ENCODE data around the gene SUSD4. TPM values are rescaled to one million over a fixed set of nuclear protein-coding genes. Genes with fewer than 3 reads are reported as not detected.

The SUSD4 gene
- total and polyA plus RNA-seq, 2 donors (not counting 3 experiments of a cell fraction or from before 2014, with no cell fraction given), result not detected

GRCh38 chr1:223208164-223209076, 155.6 kb downstream of the SUSD4 start:
- Histone ChIP-seq H2AFZ (ENCODE audit: low read depth, low read length) (no peak overlapping the region), H3K4me3 (replicated peaks in 1 of 3; ENCODE audit: insufficient read depth in 1 of 3, low read depth in 1 of 3, low read length in 3 of 3) (no peak overlapping the region), H4K20me1 (replicated peaks; ENCODE audit: control insufficient read depth, extremely low read depth, insufficient read depth, low read length) (no peaks in the 10 kb centered on the region), H3K27ac (ENCODE audit: insufficient read depth, low read depth, low read length) (no peak overlapping the region), H3K36me3 (ENCODE audit: control insufficient read depth in 2 of 2, extremely low read depth in 1 of 2, insufficient read depth in 2 of 2, low read length in 2 of 2) (no peaks in the 10 kb centered on the region), H3K9me3 (replicated peaks; ENCODE audit: control insufficient read depth, insufficient read depth, low read length) (no peaks in the 10 kb centered on the region), H3K4me1 (ENCODE audit: control insufficient read depth, extremely low read depth, insufficient read depth, low read length) (no peaks in the 10 kb centered on the region), H3K27me3 (ENCODE audit: control insufficient read depth in 2 of 2, insufficient read depth in 2 of 2, low read length in 2 of 2) (peaks cover 0 to 6% of the 10 kb centered on the region in 2 experiments), H3K9ac (replicated peaks; ENCODE audit: extremely low read depth, insufficient read depth, low read length) (no peak overlapping the region), H3K9me1 (replicated peaks; ENCODE audit: control insufficient read depth, extremely low read depth, insufficient read depth, low read length) (no peaks in the 10 kb centered on the region), H3K4me2 (ENCODE audit: insufficient read depth, low read length) (no peak overlapping the region), H3K79me2 (ENCODE audit: control insufficient read depth, insufficient read depth, low read length) (no peaks in the 10 kb centered on the region)
- DNase-seq (ENCODE audit: low read depth, low spot score) (peak; percentile 19), FAIRE-seq (no peak)
- POLR2A ChIA-PET, result no interaction called here
- TF ChIP-seq POLR2A (IDR thresholded peaks at IDR 0.05; ENCODE audit: low read depth, low read length) (no peak), MAX (IDR thresholded peaks at IDR 0.05; ENCODE audit: insufficient read depth, insufficient read length) (no peak), FOS (IDR thresholded peaks at IDR 0.05; ENCODE audit: borderline replicate concordance, insufficient read depth, low read length) (no peak)
- dilution Hi-C loops (cut with MboI; ENCODE audit: extremely low pct_ligation_motif_present, low sequenced_read_pairs), result no loop called here
- no TSS peak for BruUV-seq (replicated peaks)
- intact Hi-C loops (cut with micrococcal nuclease), result no loop called here
- CTCF ChIA-PET, result no interaction called here

- no peak overlapping the region for H3K9ac ChIP-seq (replicated peaks; ENCODE audit: extremely low read depth, insufficient read depth, low read length)
Observed at GRCh38 chr1:223207293-223208066, 156.5 kb downstream of the SUSD4 start.

More at GRCh38 chr1:223207293-223208066, 156.5 kb downstream of the SUSD4 start:
- H2AFZ ChIP-seq (ENCODE audit: low read depth, low read length), result no peak overlapping the region
- no TSS peak for BruUV-seq (replicated peaks)
- TF ChIP-seq EZH2 (IDR thresholded peaks at IDR 0.05; ENCODE audit: borderline replicate concordance, low read depth, low read length, severe bottlenecking) (no peak), POLR2A (IDR thresholded peaks at IDR 0.05; ENCODE audit: low read depth, low read length) (no peak)
- H3K36me3 ChIP-seq (ENCODE audit: control insufficient read depth in 2 of 2, extremely low read depth in 1 of 2, insufficient read depth in 2 of 2, low read length in 2 of 2), result no peaks in the 10 kb centered on the region
- H3K27me3 ChIP-seq (ENCODE audit: control insufficient read depth in 2 of 2, insufficient read depth in 2 of 2, low read length in 2 of 2), result peaks cover 0 to 6% of the 10 kb centered on the region in 2 experiments
- ChIA-PET POLR2A (no interaction called here), CTCF (interaction anchor here (1.5 kb wide), 1 partner anchor 74 kb away, joined by 3 read pairs; no protein-coding TSS in a partner anchor)
- no peak for FAIRE-seq
- H3K4me1 ChIP-seq (ENCODE audit: control insufficient read depth, extremely low read depth, insufficient read depth, low read length), result no peaks in the 10 kb centered on the region
- dilution Hi-C loops (cut with MboI; ENCODE audit: extremely low pct_ligation_motif_present, low sequenced_read_pairs), result no loop called here
- H3K9me3 ChIP-seq (replicated peaks; ENCODE audit: control insufficient read depth, insufficient read depth, low read length), result no peaks in the 10 kb centered on the region
- H3K9me1 ChIP-seq (replicated peaks; ENCODE audit: control insufficient read depth, extremely low read depth, insufficient read depth, low read length), result no peaks in the 10 kb centered on the region
- no peak for DNase-seq (ENCODE audit: low read depth, low spot score)
- H3K27ac ChIP-seq (ENCODE audit: insufficient read depth, low read depth, low read length), result no peak overlapping the region
- no peaks in the 10 kb centered on the region for H3K79me2 ChIP-seq (ENCODE audit: control insufficient read depth, insufficient read depth, low read length)
- no peak overlapping the region for H3K4me2 ChIP-seq (ENCODE audit: insufficient read depth, low read length)
- intact Hi-C loops (cut with micrococcal nuclease), result no loop called here
- no peaks in the 10 kb centered on the region for H4K20me1 ChIP-seq (replicated peaks; ENCODE audit: control insufficient read depth, extremely low read depth, insufficient read depth, low read length)
- no peak overlapping the region for H3K4me3 ChIP-seq (replicated peaks in 1 of 3; ENCODE audit: insufficient read depth in 1 of 3, low read depth in 1 of 3, low read length in 3 of 3)
